Measurements from ENCODE around the gene RGS12.

RGS12 gene

GRCh38 chr4:3339577-3339976 is 46.8 kb downstream of the RGS12 start:
- intact Hi-C loops (cut with DNase I) = no loop called here
- peak in 2 of 10 donors; percentile 41 to 89 for DNase-seq

GRCh38 chr4:3340038-3340699 is 47.3 kb downstream of the RGS12 start:
- peak in 1 of 10 donors; percentile 69 for DNase-seq
- intact Hi-C loops (cut with DNase I) = no loop called here

- DNase-seq = peak in 2 of 10 donors; percentile 30 to 86
- intact Hi-C loops (cut with DNase I) = no loop called here
Measured at GRCh38 chr4:3340700-3341083, 47.9 kb downstream of the RGS12 start.

DNA sequence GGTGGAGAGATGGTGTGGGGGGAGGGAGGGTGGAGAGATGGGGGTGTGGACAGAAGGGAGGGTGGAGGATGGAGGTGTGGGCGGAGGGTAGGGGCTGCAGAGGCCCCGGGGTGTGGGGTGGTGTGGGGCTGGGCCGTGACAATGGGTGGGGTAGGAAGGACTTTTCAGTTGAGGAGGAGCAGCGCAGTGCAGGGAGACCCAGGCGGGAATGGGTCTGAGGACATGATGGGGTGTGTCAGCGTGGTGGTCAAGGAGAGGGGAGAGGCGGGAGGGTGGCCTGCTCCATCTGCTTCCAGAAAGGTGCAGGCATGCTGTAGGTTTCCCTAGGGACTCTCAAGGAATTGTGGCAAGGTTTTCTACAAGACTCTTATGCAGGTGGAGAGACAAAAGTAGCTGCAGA is 48.9 kb downstream of the RGS12 start:
- intact Hi-C loops (cut with DNase I) = no loop called here
- no peak for DNase-seq

- intact Hi-C loops (cut with DNase I) = no loop called here
Measured at GRCh38 chr4:3342182-3342854, 49.5 kb downstream of the RGS12 start.

More at GRCh38 chr4:3342182-3342854, 49.5 kb downstream of the RGS12 start:
- no peak for DNase-seq
